Nucleus accumbens (tissue), 56 donors: ENCODE measurements around the gene DCC.

Source experiments
- DNase-seq, 56 donors: peaks; one replicate each; lab custom pipeline; 2025; lab: John Stamatoyannopoulos, UW

Gene DCC

DNA sequence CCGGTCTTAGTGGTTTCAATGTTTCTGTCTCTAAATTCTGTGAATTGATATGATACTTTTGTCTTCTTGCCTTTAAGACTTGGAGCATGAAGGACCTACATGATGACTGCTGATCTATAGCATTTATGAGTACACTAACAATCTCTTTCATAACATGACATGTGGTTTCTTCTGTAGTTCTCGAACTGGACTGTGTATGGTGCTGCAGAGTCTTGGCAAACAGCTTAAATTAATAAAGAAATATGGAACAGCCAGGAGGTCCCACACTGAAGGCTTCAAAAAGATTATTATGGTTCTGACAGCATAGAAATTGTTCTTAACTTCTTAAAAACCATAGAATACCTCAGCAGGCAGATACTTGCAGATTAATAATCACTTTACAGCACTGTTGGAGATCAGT is 145.0 kb downstream of the DCC start:
- no peak for DNase-seq

DNA sequence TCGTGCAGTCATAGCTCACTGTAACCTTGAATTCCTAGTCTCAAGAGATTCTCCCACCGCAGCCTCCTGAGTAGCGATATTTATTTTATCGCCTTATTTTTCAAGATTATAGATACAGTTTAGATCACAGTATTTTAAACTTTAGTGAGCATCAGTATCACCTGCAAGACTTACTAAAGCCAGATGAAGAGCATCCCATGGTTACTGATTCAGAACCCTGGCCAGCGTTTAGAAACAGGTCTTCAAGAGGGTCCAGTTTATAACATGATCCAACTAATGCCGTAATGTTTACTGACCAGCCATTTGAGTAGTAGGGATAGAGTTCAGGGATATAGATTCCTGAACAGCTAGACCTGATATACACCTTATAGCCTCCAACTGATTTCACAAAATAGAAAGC is 146.1 kb downstream of the DCC start:
- DNase-seq: no peak

DNA sequence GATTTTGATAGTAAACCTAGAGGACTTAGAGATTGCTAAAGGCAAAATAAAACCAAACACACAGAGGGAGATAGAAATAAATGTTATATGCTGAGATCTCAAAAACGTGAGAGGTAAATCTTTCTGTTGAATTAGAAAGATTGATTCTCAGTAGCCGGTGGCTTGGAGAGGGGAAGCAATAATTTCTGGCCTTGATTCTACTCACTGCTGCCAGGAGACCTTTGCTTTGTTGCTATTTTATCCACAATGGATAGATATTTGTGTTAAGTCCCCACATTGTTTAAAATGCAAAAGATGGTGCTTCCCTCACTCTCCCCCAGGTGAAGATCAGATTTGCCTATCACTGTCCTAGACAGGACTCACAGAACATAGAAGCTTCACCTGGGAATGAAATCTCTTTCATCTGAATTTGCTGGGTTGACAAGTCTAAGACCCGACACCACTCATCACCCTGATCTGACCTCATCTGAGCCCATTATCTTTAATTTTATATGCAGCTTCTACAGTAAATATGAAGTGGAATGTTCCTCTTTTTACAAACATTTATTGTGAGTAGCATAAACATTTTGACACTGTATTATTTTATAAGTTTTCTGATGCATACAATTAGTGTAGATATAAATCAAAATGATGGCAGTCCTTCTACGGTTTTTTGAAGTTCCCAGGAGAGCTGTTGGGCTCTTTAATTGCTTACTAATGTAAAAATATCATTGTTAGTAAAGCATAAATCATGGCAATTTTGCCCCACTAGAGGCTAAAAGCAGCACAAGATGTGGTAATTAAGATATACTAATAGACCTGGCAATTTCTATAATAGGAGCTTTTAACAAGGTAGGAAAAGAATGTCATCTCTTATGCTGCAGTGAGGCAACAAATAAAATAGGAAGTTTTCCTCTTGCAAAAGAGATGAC is 149.7 kb downstream of the DCC start:
- DNase-seq: no peak

DNA sequence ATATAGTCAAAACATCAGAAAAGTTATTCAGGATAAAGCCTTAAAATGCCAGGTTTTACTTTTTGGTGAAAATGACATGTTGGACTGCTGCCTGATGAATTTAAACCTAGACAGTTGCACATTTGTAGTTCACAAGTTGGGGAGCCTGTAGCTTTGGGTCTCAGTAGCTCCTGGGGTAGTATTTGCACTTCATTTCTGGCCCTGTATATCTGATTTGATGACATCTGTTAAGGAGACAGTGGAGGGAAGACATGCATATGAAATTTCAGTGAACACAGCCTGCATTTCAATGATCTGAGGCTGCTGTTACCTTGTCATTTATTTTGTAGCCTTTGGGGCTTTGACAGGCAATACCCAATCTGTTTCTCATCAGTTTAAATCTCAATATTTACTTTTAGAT is 156.4 kb downstream of the DCC start:
- no peak for DNase-seq

DNA sequence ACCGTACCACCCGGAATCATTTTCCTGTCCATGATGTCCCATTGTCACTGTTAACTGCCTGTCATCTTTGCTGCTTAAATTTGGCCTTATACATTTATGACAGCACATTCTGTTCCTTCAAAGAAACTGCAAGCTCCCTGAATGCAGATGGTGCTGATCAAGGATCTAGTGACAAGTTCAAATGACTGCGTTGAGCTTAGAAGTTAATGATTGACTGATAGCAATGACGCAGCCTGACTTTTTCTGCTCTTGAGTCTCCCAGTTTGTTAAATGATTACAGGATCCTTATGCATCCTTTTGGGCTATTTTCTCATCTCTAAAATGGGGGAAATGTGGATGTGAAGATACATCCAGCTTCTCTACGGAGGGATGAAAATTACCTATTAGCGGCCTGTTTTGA is 159.0 kb downstream of the DCC start:
- no peak for DNase-seq

DNA sequence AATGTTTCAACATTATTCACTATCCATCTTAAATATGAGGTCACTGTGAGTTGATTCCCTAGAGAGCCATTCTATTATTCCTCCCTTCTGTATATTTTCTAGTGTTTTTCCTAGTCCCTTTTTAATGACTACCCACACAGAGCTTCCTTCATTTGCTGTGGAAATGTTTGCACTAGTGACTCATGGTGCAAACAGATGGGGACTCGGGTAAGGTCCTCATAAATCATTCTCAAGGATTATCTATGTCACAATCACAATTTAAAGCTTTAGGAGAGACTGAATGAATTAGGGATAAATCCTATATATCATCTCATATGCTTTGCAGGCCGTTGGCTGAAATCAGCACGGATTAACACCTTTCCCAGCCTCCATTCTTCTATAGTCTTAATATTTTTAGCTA is 159.6 kb downstream of the DCC start:
- DNase-seq: no peak

DNA sequence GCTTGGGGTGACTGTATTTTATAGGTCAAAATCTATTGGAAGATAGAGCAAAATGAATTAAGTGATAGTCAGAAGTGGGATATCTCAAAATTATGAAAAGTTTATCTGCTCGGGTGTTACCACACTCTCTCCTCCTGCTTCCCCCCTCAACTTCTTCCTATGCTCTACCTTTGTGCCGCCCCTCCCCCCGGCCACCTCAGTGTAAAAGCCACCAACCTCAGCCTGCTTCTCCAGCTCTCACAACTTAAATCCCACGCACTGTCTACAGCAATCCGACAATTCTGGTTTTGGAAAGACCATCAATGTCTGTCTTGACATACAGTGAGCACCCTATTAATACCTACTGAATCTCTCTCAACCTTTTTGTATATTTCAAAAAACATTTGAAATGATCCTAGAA is 164.6 kb downstream of the DCC start:
- DNase-seq: peak in 2 of 56 donors; percentile 1 to 9

DNA sequence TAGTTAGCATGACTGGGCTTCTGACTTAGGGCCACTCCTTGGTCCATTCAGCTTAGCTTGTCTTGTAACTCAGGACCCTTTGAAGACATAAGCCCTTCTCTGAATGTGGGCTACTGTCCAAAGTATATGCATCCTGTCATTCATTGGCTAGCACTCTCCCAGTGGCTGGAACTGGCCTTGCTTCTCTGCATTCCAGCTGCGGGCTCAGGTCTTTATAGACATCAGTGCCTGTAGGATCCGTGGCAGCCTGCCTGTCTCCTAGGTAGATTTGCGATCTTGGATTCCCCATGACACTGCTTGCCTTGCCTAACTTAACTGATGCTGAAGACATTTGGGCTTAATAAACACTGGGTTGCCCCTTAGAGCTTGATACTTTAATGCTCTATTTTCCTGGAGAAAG is 170.1 kb downstream of the DCC start:
- DNase-seq: no peak

DNA sequence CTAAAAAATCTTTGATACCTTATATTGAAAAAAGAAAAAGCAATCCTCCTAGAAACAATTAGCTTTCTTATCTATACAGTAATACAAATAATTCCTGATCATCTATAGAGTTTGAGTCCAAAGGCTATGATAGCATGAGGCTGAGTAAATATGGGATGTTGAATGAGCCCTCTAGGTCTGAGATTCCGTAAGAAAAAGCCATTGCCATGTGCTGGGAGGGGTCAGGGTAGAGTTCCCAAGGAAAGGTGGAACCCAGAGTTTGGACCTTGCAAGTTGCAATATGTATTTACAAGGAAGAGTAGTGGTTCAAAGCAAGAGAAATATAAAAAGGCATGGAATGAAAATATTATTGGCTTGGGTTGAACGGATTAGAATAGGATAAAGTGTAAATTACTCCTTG is 178.1 kb downstream of the DCC start:
- DNase-seq: no peak

DNA sequence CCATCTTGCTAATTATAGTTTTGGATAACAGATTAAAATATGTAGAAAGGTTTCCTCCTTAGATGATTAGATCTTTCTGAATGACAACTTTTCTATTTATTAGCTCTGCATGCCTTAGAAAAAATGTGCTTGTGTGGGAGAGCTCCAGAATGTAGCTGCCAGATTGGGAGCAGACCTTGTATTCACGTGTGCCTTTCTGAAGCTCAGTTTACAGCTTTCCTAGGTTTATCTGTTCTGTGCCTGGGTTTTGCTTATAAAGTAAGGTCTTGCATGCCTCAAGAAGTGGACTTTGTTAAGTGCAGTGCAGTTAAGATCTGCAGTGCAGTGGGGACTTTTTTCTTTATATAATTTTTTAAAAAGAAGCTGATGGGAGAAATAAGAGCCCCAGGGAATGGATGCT is 179.0 kb downstream of the DCC start:
- peak in 4 of 56 donors; percentile 2 to 29 (median 10) for DNase-seq

DNA sequence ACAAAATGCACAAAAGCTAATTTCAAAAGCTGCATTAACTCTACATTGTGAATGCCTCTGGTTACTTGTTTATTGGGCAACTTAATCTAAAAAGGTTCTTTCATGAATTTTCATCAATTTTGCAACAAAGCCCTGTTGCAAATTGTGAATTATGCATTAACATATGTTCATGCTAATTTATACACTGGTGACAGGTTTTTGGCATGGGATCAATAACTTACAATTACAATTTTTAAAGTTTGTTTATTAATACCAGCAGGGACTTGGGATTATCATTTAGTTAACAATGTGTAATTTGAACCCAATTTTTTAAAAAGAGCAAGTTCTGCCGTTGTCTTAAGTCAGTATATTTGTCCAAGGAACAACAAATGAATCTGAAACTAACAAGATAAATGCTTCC is 183.6 kb downstream of the DCC start:
- DNase-seq: no peak

DNA sequence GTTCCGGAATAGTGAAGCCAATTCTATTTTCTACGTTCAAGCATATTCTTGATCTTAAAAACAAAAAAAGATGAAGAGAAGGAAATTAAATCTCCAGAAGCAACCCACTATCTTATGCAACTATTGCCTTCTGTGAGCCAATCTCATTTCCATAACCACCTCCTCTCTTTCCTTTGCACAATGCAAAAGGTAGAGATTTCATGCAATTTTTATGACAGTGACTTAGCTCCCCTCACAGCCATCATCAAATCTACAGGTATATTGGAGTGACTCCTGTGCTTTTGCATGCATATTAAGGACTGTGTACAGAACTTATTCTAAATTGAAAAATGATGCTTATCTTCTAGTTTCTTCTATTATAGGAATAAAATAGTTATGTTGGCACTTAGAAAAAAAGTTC is 191.8 kb downstream of the DCC start:
- peak in 1 of 56 donors; percentile 9 for DNase-seq

DNA sequence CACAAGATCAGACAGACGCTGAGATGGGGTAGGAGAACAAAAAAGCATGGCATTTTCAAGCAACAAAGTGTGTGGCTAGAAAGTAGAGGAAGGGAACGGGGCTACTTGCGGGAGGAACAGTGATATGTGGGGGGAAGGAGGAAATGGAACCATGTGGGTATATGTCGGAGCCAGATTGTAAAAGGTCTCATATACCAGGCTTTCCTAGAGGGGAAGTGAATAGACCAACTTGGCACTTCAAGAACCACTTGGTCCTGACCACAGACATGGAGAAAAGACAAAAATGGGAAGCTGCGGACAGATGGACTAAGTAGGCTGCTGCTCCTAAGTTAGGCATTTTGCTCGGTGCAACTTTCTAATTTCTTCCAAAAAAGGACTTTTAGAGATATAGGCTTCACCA is 196.0 kb downstream of the DCC start:
- DNase-seq: no peak

DNA sequence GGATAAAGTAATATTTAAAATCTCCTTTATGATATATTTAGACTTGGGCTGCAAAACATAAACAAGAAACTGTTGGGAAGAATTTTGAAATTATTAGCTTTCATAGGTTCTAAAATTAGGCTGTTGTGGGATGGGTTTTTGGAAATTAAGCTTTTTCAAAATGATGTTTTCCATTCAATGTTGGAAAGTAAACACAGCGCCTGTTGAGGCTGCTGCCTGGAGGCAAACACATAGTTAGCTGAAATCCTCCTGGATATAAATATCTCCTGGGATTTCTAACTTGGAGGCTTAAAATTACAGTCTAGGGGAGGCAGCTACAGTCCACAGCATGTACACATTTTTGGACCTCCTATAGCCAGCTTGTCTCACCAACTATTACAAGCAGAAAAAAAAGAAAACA is 197.3 kb downstream of the DCC start:
- no peak for DNase-seq

DNA sequence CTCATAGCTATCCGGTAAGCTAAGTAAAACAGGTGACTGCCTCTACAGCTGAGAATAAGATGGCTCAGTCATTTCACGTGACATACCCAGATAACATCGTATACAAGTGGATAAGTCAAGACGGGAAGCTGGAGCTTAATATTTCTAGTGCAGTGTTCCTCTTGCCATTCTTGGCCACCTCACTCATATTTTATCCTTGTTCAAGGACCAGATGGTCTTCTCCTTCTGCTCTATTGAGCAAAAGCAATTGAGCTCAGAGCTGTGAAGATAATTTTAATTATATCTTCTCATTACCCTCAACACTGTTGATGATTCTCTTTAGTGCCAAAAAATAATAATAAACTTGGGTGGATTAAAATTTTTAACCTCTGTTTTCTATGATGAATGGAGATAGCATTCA is 201.1 kb downstream of the DCC start:
- DNase-seq: no peak

DNA sequence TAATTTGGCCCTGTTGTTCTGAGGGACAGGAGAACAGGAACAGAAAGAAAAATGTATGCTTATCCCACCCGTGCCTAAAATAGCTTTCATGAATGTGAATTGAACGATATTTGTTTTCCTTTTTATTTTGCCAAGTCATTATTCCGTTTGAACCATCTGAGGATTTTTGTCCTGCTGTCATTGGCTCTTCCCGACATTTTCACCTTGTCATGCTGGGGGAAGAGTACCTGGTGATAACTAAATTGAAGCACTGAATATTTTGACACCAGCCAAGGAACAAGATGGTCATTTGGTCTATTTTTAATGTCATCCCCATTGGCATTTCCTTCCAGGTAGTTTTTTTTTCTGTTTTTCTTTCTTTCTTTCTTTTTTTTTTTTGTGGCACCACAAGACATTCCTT is 204.1 kb downstream of the DCC start:
- no peak for DNase-seq

DNA sequence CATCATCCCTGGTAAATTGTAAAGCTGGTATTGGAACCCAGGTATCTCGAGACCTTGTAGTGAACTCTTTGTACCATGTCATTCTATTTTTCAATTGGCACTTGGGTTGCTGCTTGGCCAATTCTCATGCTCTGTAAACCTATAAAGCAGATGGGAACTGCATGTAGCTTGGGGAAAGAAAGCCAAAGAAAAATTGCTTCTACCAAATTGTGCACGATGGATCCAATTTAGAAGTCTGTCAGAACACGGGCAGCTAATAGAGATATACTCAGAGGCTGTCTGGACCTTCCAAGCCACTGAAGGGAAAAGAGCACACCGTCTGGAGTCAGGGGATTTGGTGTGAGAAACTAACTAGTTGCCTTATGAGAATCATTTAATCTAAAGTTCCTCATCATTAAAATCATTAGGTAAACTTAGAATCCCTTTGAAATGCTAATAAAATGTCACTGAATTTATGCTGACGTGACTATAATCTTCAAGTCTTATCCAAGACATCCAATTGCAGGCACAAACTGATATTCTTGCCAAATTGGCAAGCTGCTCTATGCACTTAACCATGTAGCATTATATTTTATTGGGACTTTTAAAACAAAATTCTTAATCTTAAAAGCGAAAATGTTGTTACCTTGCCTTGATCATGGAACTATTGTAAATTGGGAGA is 206.8 kb downstream of the DCC start:
- DNase-seq: no peak

DNA sequence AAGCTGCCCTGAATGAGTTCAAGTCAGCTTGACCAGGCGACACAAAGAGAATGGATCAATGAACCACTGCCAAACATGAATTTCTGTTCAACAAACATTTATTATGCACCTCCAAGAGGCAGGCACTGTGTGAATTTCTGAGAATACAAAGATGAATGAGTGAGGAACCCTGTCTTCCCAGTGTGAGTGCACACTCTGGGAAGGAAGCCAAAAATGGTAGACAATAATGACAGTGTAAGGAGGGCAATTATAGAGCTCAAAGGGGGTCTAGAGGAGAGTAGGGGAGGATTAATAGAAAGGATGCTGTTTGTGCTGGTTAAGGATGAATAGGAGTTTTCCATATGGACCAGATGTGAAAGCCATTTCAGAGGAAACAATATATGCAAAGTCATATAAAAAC is 213.4 kb downstream of the DCC start:
- no peak for DNase-seq

DNA sequence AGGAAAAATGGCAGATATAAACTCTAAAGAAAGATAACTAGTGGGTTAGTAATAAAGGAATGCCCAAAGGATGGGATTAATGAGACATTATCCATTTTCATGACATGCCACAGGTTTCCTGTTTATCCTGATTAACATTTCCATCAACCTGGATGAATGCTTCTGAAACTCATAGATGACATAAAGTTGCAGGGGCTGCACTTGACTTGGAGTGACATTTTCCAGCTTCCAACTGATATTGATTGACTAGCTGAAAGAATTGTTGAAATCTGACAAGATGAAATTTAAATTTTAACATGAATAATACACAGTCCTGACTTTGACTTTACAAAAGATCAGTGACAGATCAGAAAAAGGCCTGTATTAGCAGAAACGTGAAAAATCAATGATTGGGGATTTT is 214.2 kb downstream of the DCC start:
- DNase-seq: no peak

DNA sequence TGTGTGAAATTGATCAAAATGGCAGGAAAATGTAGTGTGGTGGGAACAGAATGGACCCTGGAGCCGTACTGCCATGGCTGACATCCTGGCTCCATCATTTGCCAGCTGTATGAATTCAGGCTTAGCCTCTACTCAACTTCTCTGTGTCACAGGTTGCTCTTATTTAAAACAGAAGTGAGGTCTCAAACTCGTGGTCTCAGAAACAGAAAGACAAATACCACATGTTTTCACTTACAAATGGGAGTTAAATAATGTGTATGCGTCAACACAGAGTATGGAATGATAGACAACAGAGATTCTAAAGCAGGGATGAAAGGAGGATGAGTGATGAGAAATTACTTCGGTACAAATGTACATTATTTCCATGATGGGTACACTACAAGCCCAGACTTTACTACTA is 227.4 kb downstream of the DCC start:
- no peak for DNase-seq

DNA sequence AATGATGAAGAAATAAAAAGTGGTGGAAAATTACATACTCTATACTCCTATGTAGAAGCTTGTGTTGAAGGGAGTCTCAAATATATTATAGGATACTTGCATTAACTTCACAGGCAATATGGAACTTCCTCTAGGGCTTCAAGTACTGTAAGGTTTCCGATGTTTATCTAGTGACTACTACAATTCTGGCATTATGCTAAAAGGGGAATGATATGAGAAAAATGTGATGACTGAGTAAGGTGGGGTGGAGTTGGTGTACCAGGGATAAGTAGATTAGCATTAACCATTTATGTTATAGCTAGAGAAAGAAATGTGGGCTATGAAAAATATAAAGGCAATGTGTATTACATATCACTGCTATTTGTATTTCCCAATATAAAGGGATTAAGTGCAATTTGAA is 229.5 kb downstream of the DCC start:
- no peak for DNase-seq

DNA sequence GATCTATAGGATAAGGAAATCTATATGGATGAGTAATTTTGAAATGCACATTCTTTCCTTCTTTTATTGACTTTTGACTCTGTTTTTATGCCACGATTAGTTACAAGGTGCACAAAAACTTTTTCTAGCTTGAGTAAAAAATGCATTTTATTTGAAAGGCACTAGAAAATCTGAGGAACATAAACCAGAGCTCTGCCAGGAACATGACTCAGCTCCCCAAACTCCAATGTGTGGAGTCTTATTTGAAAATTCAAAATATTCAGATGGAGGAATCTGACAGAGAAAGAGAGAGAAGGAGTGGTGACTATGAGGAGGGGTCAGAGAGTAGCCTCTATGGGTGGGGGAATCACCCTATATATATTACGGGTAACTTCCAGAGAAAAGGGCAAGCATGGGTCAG is 231.0 kb downstream of the DCC start:
- no peak for DNase-seq
